BJ (cell line): ENCODE data around the gene SLC25A13. TPM values are rescaled to one million over a fixed set of nuclear protein-coding genes. Genes with fewer than 3 reads are reported as not detected.

ENCODE experiments used
- CTCF ChIA-PET: fragments of 350-600 bp; formaldehyde crosslinking; extraction: SDS; loops from one replicate; lab custom pipeline; 2021; ENCODE audit warnings: antibody characterized with exemption, inconsistent platforms; lab: Yijun Ruan, JAX
- POLR2A ChIA-PET: fragments of 300-600 bp; sonication (Branson Sonifier 250); formaldehyde crosslinking; extraction: SDS; loops from one replicate; lab custom pipeline; 2021; ENCODE audit warnings: antibody characterized with exemption; lab: Charles Lee
- DNase-seq: peaks from one replicate; pipeline ENCODE4 v3.0.0-alpha.2; 2011; ENCODE audit warnings: low read depth
- H3K27me3 ChIP-seq: 2 replicates; pipeline ENCODE4 v1.6.0; 2011; ENCODE audit warnings: low read length; ENCODE audit not compliant: control insufficient read depth, insufficient read depth
- H3K36me3 ChIP-seq: 2 replicates; pipeline ENCODE4 v1.5.1; 2011; ENCODE audit warnings: low read length; ENCODE audit not compliant: control insufficient read depth, insufficient read depth
- H3K4me3 ChIP-seq: 2 replicates; pipeline ENCODE4 v1.5.1; 2011; ENCODE audit warnings: low read depth, mild to moderate bottlenecking, control low read depth, low read length
- polyA plus RNA-seq: library from polyadenylated mRNA; depleted of rRNA; stranded (reverse); fragments of >200 nt; gene quantifications from 2 replicates; pipeline ENCODE4 v1.2.3, GENCODE V29; 2011
- TF ChIP-seq, protein P1 (sequence below): IDR thresholded peaks from 2 replicates; pipeline ENCODE4 v1.5.1; 2011; ENCODE audit warnings: low read depth, mild to moderate bottlenecking, control low read depth, inconsistent platforms, low read length, moderate library complexity; ENCODE audit not compliant: insufficient read depth

SLC25A13 gene
- polyA plus RNA-seq, 1 experiment: 6.2 TPM

DNA sequence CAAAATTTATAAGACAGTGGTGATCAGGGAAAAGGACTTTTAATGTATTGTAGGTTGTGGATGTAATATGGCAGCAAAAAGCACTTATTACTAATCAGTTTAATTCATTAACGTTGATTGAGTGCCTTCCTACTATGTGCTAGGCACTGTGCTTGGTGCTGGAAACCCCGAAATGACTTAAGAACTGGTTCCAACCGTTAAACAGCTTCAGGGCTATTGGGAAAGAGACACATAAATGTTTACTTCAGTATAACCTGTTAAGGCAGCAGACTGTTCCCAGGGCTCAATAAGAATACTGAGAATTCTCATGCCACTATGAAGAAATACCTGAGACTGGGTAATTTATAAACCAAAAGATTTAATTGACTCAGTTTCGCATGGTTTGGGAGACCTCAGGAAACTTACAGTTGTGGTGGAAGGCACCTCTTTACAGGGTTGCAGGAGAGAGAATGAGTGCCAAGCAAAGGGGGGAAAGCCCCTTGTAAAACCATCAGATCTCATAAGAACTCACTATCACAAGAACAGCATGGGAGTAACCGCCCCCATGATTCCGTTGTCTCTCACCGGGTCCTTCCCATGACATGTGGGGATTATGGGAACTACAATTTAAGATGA lies 1.1 kb upstream of the SLC25A13 start:
- ChIA-PET CTCF (no interaction called here), POLR2A (no interaction called here)
- no peak overlapping the region for H3K4me3 ChIP-seq
- TF ChIP-seq, protein P1, sequence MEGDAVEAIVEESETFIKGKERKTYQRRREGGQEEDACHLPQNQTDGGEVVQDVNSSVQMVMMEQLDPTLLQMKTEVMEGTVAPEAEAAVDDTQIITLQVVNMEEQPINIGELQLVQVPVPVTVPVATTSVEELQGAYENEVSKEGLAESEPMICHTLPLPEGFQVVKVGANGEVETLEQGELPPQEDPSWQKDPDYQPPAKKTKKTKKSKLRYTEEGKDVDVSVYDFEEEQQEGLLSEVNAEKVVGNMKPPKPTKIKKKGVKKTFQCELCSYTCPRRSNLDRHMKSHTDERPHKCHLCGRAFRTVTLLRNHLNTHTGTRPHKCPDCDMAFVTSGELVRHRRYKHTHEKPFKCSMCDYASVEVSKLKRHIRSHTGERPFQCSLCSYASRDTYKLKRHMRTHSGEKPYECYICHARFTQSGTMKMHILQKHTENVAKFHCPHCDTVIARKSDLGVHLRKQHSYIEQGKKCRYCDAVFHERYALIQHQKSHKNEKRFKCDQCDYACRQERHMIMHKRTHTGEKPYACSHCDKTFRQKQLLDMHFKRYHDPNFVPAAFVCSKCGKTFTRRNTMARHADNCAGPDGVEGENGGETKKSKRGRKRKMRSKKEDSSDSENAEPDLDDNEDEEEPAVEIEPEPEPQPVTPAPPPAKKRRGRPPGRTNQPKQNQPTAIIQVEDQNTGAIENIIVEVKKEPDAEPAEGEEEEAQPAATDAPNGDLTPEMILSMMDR: no peak
- DNase-seq: no peak
- no peaks in the 10 kb centered on the region for H3K36me3 ChIP-seq
- no peaks in the 10 kb centered on the region; the same call in 1 of the 2 replicates for H3K27me3 ChIP-seq

GRCh38 chr7:96322373-96322695 lies 436 bp upstream of the SLC25A13 start:
- CTCF ChIA-PET: no interaction called here
- no peak for DNase-seq
- no peaks in the 10 kb centered on the region for H3K36me3 ChIP-seq
- no peaks in the 10 kb centered on the region; the same call in 1 of the 2 replicates for H3K27me3 ChIP-seq
- peak overlapping the region; percentile 96 for H3K4me3 ChIP-seq
- POLR2A ChIA-PET: no interaction called here
- TF ChIP-seq, protein P1: no peak

DNA sequence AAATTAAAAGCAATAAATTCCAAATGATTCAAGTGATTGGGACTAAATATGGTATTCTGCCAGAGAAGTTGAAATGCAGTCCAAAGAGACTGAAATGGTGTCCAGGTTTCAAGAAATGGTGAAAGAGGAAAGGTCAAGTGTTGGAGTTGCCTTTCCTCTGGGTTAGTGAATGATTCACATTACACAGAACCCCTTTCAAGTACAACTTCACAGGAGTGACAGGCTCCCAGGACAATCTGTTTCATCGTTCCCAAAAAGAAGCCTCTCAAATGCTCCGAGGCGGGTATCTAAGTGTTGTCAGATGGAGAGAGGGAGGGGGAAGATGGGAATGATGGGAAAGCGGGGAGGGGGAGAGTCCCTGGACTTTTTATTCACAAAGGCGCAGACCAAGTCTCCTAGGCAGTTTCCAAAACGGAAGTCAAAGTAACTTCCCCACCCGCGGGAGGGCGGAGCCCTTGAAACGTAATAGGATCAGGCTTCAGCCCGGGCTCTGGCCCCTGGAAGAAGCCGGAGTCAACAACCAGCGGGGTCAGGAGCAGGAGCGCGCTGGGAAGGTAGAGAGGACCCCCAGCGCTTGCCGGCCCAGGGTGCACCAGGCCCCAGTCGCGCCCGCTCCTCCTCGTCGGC lies 754 bp downstream of the SLC25A13 start:
- POLR2A ChIA-PET: no interaction called here
- H3K27me3 ChIP-seq: no peaks in the 10 kb centered on the region
- H3K4me3 ChIP-seq: peak overlapping the region; percentile 96
- CTCF ChIA-PET: no interaction called here
- TF ChIP-seq, protein P1: no peak
- DNase-seq: peak; percentile 23
- no peaks in the 10 kb centered on the region for H3K36me3 ChIP-seq

DNA sequence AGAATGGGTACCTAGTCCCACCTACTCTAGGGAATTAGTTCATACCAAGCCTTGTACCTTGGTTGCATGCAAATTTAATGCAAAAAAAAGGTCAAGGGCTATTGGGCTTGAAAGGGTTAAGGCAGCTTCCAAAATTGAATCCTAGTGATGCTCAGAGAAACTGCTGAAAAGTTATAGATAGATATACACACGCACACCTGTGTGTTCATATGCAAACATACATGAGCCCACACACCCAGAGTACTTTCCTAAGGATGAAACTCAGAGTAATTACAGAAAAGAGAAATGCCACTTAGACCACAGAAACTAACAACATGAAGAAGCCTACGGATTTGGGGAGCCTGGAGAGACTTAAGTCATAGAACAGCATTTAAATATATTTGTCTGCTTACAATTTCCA lies 1.5 kb downstream of the SLC25A13 start:
- no peak for DNase-seq
- H3K4me3 ChIP-seq: no peak overlapping the region
- POLR2A ChIA-PET: no interaction called here
- no peaks in the 10 kb centered on the region for H3K36me3 ChIP-seq
- TF ChIP-seq, protein P1: no peak
- CTCF ChIA-PET: no interaction called here
- H3K27me3 ChIP-seq: no peaks in the 10 kb centered on the region

- H3K4me3 ChIP-seq: no peak overlapping the region
- CTCF ChIA-PET: no interaction called here
- no peak for DNase-seq
Measured at GRCh38 chr7:96319439-96319838, 2.5 kb downstream of the SLC25A13 start.

More at GRCh38 chr7:96319439-96319838, 2.5 kb downstream of the SLC25A13 start:
- Histone ChIP-seq H3K27me3 (no peaks in the 10 kb centered on the region), H3K36me3 (no peaks in the 10 kb centered on the region)
- POLR2A ChIA-PET: no interaction called here
- TF ChIP-seq, protein P1: no peak
